ENCODE data around the gene ZNF536. TPM values are rescaled to one million over a fixed set of nuclear protein-coding genes. Genes with fewer than 3 reads are reported as not detected.

The ZNF536 gene
- total and polyA plus RNA-seq, 8 donors, result 0.44 to 13.4 (median 1.1) TPM; not detected in 1

GRCh38 chr19:30516111-30516510 is 143.9 kb downstream of the ZNF536 start:
- Histone ChIP-seq H3K27me3 (peaks cover 0 to 14% (median 0%) of the 10 kb centered on the region in 3 donors), H3K4me3 (no peak overlapping the region), H3K27ac (no peak overlapping the region), H3K4me1 (no peaks in the 10 kb centered on the region), H3K9me3 (no peaks in the 10 kb centered on the region), H3K36me3 (no peaks in the 10 kb centered on the region)
- WGBS, 5 donors, result 78 to 89% (median 85%) methylated on average over 6 of the region's 6 CpGs
- intact Hi-C loops (cut with DNase I; ENCODE audit: low total_unique reads), result no loop called here
- TF ChIP-seq, protein P1, sequence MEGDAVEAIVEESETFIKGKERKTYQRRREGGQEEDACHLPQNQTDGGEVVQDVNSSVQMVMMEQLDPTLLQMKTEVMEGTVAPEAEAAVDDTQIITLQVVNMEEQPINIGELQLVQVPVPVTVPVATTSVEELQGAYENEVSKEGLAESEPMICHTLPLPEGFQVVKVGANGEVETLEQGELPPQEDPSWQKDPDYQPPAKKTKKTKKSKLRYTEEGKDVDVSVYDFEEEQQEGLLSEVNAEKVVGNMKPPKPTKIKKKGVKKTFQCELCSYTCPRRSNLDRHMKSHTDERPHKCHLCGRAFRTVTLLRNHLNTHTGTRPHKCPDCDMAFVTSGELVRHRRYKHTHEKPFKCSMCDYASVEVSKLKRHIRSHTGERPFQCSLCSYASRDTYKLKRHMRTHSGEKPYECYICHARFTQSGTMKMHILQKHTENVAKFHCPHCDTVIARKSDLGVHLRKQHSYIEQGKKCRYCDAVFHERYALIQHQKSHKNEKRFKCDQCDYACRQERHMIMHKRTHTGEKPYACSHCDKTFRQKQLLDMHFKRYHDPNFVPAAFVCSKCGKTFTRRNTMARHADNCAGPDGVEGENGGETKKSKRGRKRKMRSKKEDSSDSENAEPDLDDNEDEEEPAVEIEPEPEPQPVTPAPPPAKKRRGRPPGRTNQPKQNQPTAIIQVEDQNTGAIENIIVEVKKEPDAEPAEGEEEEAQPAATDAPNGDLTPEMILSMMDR (IDR thresholded peaks at IDR 0.05), result no peak
- TF ChIP-seq POLR2AphosphoS5 (IDR thresholded peaks at IDR 0.05), result no peak
- TF ChIP-seq EP300 (IDR thresholded peaks at IDR 0.05), result no peak
- TF ChIP-seq POLR2A (IDR thresholded peaks at IDR 0.05), result no peak
- no peak for DNase-seq

- intact Hi-C loops (cut with DNase I; ENCODE audit: low total_unique reads), result no loop called here
- no peak overlapping the region for H3K27ac ChIP-seq
- H3K27me3 ChIP-seq, result peaks cover 0 to 11% (median 0%) of the 10 kb centered on the region in 3 donors
- no peaks in the 10 kb centered on the region for H3K9me3 ChIP-seq
- WGBS, 5 donors, result 89 to 94% (median 91%) methylated on average over 17 of the region's 17 CpGs
- TF ChIP-seq EP300 (IDR thresholded peaks at IDR 0.05), result no peak
- TF ChIP-seq, protein P1 (IDR thresholded peaks at IDR 0.05), result no peak
- no peak for TF ChIP-seq POLR2AphosphoS5 (IDR thresholded peaks at IDR 0.05)
- TF ChIP-seq POLR2A (IDR thresholded peaks at IDR 0.05), result no peak
- no peaks in the 10 kb centered on the region for H3K4me1 ChIP-seq
- no peak overlapping the region for H3K4me3 ChIP-seq
- no peak for DNase-seq
- no peaks in the 10 kb centered on the region for H3K36me3 ChIP-seq
Measured at GRCh38 chr19:30516531-30516930, 144.3 kb downstream of the ZNF536 start.

DNA sequence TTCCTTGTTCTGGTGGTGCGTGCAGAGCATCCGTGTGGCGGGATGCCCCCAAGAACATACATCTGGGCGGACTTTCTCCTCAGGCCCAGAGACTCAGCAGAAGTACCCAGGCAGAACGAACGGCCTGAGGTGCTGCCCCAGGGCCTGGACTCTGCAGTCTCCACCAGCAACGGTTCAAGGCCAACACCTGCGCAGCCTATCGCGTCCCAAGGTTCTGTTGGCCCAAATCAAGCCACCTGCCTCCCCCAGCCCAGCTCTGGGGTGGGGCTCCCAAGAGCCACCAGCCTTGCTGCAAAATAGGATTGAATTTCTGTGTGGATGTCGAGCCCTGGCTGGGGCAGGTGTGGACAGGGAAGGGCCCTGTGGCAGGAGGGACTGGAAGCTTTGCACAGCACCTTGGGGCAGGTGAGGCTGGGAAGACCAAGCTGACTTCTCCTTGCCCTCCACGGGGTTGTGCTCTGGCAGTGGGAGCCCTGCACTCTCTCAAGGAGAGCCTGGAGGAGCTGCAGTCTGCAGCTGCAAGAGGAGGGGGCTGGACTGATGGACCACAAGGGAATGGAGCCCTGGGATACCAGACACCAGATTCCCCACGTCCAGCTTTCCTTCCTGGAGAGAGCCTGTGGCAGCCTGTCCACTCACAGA is 146.9 kb downstream of the ZNF536 start:
- no peaks in the 10 kb centered on the region for H3K9me3 ChIP-seq
- no peak for DNase-seq
- 71 to 82% (median 79%) methylated on average over 12 to 13 of the region's 13 CpGs for WGBS, 5 donors
- H3K36me3 ChIP-seq, result no peaks in the 10 kb centered on the region
- H3K4me3 ChIP-seq, result no peak overlapping the region
- no peak overlapping the region for H3K27ac ChIP-seq
- H3K27me3 ChIP-seq, result no peaks in the 10 kb centered on the region
- no peaks in the 10 kb centered on the region for H3K4me1 ChIP-seq
- intact Hi-C loops (cut with DNase I; ENCODE audit: low total_unique reads), result no loop called here
- TF ChIP-seq EP300 (IDR thresholded peaks at IDR 0.05) (no peak), POLR2A (IDR thresholded peaks at IDR 0.05) (no peak), POLR2AphosphoS5 (IDR thresholded peaks at IDR 0.05) (no peak)
- TF ChIP-seq, protein P1 (IDR thresholded peaks at IDR 0.05), result no peak

- 76 to 92% (median 84%) methylated on average over 3 of the region's 3 CpGs for WGBS, 5 donors
- H3K27ac ChIP-seq, result no peak overlapping the region
Measured at GRCh38 chr19:30519607-30520205, 147.5 kb downstream of the ZNF536 start.

More at GRCh38 chr19:30519607-30520205, 147.5 kb downstream of the ZNF536 start:
- intact Hi-C loops (cut with DNase I; ENCODE audit: low total_unique reads), result no loop called here
- no peaks in the 10 kb centered on the region for H3K36me3 ChIP-seq
- DNase-seq, result no peak
- H3K4me1 ChIP-seq, result no peaks in the 10 kb centered on the region
- no peaks in the 10 kb centered on the region for H3K9me3 ChIP-seq
- no peak for TF ChIP-seq POLR2AphosphoS5 (IDR thresholded peaks at IDR 0.05)
- no peak for TF ChIP-seq POLR2A (IDR thresholded peaks at IDR 0.05)
- TF ChIP-seq EP300 (IDR thresholded peaks at IDR 0.05), result no peak
- TF ChIP-seq, protein P1 (IDR thresholded peaks at IDR 0.05), result no peak
- H3K27me3 ChIP-seq, result no peaks in the 10 kb centered on the region
- H3K4me3 ChIP-seq, result no peak overlapping the region
